ENCODE data around the gene JAG2.

GRCh38 chr14:105192866-105193731 lies 24.5 kb upstream of the JAG2 start:
- TF ChIP-seq CTCF (IDR thresholded peaks at IDR 0.05) (no peak), POLR2A (IDR thresholded peaks at IDR 0.05) (no peak)
